Measurements from ENCODE around the gene SLC2A9.
A peak's percentile ranks its signal among the peaks of the same experiment; 100 is the strongest.

The SLC2A9 gene

GRCh38 chr4:10008609-10009005, 12.7 kb downstream of the SLC2A9 start:
- H4K91ac ChIP-seq (ENCODE audit: low read depth, low read length), result no peak overlapping the region
- no peak overlapping the region for H4K8ac ChIP-seq (ENCODE audit: low read depth, low read length)
- H3K4me1 ChIP-seq (ENCODE audit: control insufficient read depth in 1 of 2, insufficient read depth in 2 of 2, low read length in 2 of 2), result peaks cover 9 to 12% of the 10 kb centered on the region in 2 experiments
- no peak overlapping the region for H3K23ac ChIP-seq (ENCODE audit: low read length)
- DNase-seq, result peak in 1 of 2 donors; percentile 54
- peaks cover 2% of the 10 kb centered on the region for H3K79me1 ChIP-seq (ENCODE audit: low read length)
- H3K18ac ChIP-seq (ENCODE audit: low read length), result no peak overlapping the region
- no peak overlapping the region for H3K27ac ChIP-seq (ENCODE audit: low read depth, low read length)
- H2AFZ ChIP-seq (ENCODE audit: insufficient read depth, low read length, poor library complexity), result no peak overlapping the region
- H3K36me3 ChIP-seq (ENCODE audit: control insufficient read depth in 1 of 2, insufficient read depth in 2 of 2, low read length in 2 of 2), result no peaks in the 10 kb centered on the region
- no peaks in the 10 kb centered on the region for H3K27me3 ChIP-seq (ENCODE audit: insufficient read depth, low read length)
- no peak overlapping the region for H3K14ac ChIP-seq (ENCODE audit: low read length)
- no peak overlapping the region for H2BK5ac ChIP-seq (ENCODE audit: low read depth, low read length, poor library complexity)
- no peaks in the 10 kb centered on the region for H3K79me2 ChIP-seq (ENCODE audit: control insufficient read depth, insufficient read depth, low read length, poor library complexity)
- no CpG with 5 or more reads among the region's 3 CpGs for WGBS (ENCODE audit: extremely low coverage, insufficient coverage, insufficient read length)
- H2BK120ac ChIP-seq (ENCODE audit: insufficient read depth, low read length, poor library complexity), result no peak overlapping the region
- H3K4ac ChIP-seq (ENCODE audit: low read depth, low read length), result no peak overlapping the region
- H3K4me3 ChIP-seq (ENCODE audit: low read depth, low read length), result no peak overlapping the region
- H3K4me2 ChIP-seq (ENCODE audit: low read length), result no peak overlapping the region
- peaks cover 1% of the 10 kb centered on the region for H3K9me3 ChIP-seq (ENCODE audit: insufficient read depth, low read depth, low read length)
- H2AK5ac ChIP-seq (ENCODE audit: low read length), result no peak overlapping the region
- no peak overlapping the region for H4K12ac ChIP-seq (ENCODE audit: low read depth, low read length)
- H2BK12ac ChIP-seq (ENCODE audit: low read length), result no peak overlapping the region
- no peak overlapping the region for H3K9ac ChIP-seq (ENCODE audit: low read length)

DNA sequence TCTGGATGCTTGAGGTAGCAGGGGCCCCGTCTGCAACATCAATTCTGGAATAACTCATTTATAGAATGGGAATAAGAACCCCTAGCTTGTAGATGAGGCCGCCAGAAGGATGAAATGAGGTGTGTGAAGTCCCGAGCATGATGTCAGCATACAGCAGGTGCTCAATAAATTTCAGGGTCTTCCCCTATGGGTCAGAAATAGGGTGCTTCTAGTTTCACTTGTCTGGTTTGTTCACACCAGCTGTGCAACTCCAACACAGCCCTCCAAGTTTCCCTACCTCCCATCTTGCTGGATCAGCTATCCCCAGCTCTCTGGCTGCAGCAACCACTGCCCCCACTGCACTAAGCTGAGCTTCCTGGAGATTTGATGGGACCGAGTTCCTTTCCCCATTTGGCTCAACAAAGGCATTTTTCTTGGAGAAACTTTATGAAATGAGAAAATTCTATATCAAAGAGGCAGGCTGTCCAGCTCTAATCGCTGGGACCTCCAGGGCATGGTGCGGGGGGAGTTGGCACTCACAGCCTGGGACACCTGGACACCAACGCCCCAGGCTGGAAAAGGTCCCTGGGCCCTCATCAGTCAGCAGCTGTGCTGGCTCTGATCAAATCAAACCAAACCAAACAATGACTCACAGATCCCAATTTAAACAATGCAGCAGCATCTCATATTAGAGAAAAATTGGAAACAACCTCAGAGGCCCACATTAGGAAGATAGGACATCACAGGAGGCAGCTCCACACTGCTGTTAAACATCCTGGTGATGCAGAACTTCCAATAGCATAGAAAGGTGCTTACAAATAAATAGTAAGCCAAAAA, 13.3 kb downstream of the SLC2A9 start:
- Histone ChIP-seq H2AFZ (ENCODE audit: insufficient read depth, low read length, poor library complexity) (no peak overlapping the region), H2BK12ac (ENCODE audit: low read length) (no peak overlapping the region), H3K79me1 (ENCODE audit: low read length) (peaks cover 2% of the 10 kb centered on the region), H3K4me2 (ENCODE audit: low read length) (no peak overlapping the region), H3K79me2 (ENCODE audit: control insufficient read depth, insufficient read depth, low read length, poor library complexity) (no peaks in the 10 kb centered on the region), H3K4me3 (ENCODE audit: low read depth, low read length) (no peak overlapping the region), H4K12ac (ENCODE audit: low read depth, low read length) (no peak overlapping the region), H3K36me3 (ENCODE audit: control insufficient read depth in 1 of 2, insufficient read depth in 2 of 2, low read length in 2 of 2) (no peaks in the 10 kb centered on the region), H3K14ac (ENCODE audit: low read length) (no peak overlapping the region), H3K18ac (ENCODE audit: low read length) (no peak overlapping the region), H3K27ac (ENCODE audit: low read depth, low read length) (peak overlapping the region; percentile 26), H3K4ac (ENCODE audit: low read depth, low read length) (no peak overlapping the region), H3K23ac (ENCODE audit: low read length) (no peak overlapping the region), H2BK120ac (ENCODE audit: insufficient read depth, low read length, poor library complexity) (no peak overlapping the region), H3K9me3 (ENCODE audit: insufficient read depth, low read depth, low read length) (peaks cover 1% of the 10 kb centered on the region), H2BK5ac (ENCODE audit: low read depth, low read length, poor library complexity) (no peak overlapping the region), H4K91ac (ENCODE audit: low read depth, low read length) (no peak overlapping the region), H3K27me3 (ENCODE audit: insufficient read depth, low read length) (no peaks in the 10 kb centered on the region), H4K8ac (ENCODE audit: low read depth, low read length) (no peak overlapping the region), H2AK5ac (ENCODE audit: low read length) (no peak overlapping the region), H3K4me1 (ENCODE audit: control insufficient read depth in 1 of 2, insufficient read depth in 2 of 2, low read length in 2 of 2) (peaks cover 9 to 12% of the 10 kb centered on the region in 2 experiments), H3K9ac (ENCODE audit: low read length) (no peak overlapping the region)
- no CpG with 5 or more reads among the region's 7 CpGs for WGBS (ENCODE audit: extremely low coverage, insufficient coverage, insufficient read length)
- peak; percentile 61 to 86 for DNase-seq

DNA sequence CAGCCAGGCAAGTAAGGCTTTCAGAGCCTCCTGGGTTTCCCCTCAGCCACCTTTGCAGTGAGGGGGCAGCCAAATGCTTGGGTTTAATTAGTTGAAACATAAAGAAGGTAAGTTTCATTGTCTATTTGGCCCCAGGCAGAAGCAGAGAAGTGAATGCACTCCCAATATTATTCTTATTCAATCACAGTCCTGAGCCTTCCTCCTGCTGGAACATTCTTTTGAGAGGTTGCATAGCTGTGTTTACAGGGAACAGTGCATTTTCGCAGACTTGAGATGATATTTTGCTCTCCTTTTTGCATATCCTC, 13.9 kb downstream of the SLC2A9 start:
- H3K18ac ChIP-seq (ENCODE audit: low read length), result no peak overlapping the region
- H3K79me1 ChIP-seq (ENCODE audit: low read length), result peaks cover 2% of the 10 kb centered on the region
- no CpG with 5 or more reads among the region's 1 CpG for whole genome bisulfite sequencing (ENCODE audit: extremely low coverage, insufficient coverage, insufficient read length)
- no peak overlapping the region for H3K9ac ChIP-seq (ENCODE audit: low read length)
- no peak overlapping the region for H2AFZ ChIP-seq (ENCODE audit: insufficient read depth, low read length, poor library complexity)
- no peak overlapping the region for H4K12ac ChIP-seq (ENCODE audit: low read depth, low read length)
- no peaks in the 10 kb centered on the region for H3K36me3 ChIP-seq (ENCODE audit: control insufficient read depth in 1 of 2, insufficient read depth in 2 of 2, low read length in 2 of 2)
- no peak overlapping the region for H3K4ac ChIP-seq (ENCODE audit: low read depth, low read length)
- peaks cover 9 to 12% of the 10 kb centered on the region in 2 experiments for H3K4me1 ChIP-seq (ENCODE audit: control insufficient read depth in 1 of 2, insufficient read depth in 2 of 2, low read length in 2 of 2)
- H3K79me2 ChIP-seq (ENCODE audit: control insufficient read depth, insufficient read depth, low read length, poor library complexity), result no peaks in the 10 kb centered on the region
- H3K9me3 ChIP-seq (ENCODE audit: insufficient read depth, low read depth, low read length), result peaks cover 1% of the 10 kb centered on the region
- no peak overlapping the region for H4K8ac ChIP-seq (ENCODE audit: low read depth, low read length)
- H2BK120ac ChIP-seq (ENCODE audit: insufficient read depth, low read length, poor library complexity), result no peak overlapping the region
- H3K27ac ChIP-seq (ENCODE audit: low read depth, low read length), result peak overlapping the region; percentile 26
- no peak overlapping the region for H3K4me3 ChIP-seq (ENCODE audit: low read depth, low read length)
- H2BK12ac ChIP-seq (ENCODE audit: low read length), result no peak overlapping the region
- H3K14ac ChIP-seq (ENCODE audit: low read length), result no peak overlapping the region
- DNase-seq, result peak in 1 of 2 donors; percentile 10
- H3K27me3 ChIP-seq (ENCODE audit: insufficient read depth, low read length), result no peaks in the 10 kb centered on the region
- H3K23ac ChIP-seq (ENCODE audit: low read length), result no peak overlapping the region
- no peak overlapping the region for H4K91ac ChIP-seq (ENCODE audit: low read depth, low read length)
- H3K4me2 ChIP-seq (ENCODE audit: low read length), result no peak overlapping the region
- H2AK5ac ChIP-seq (ENCODE audit: low read length), result no peak overlapping the region
- no peak overlapping the region for H2BK5ac ChIP-seq (ENCODE audit: low read depth, low read length, poor library complexity)

DNA sequence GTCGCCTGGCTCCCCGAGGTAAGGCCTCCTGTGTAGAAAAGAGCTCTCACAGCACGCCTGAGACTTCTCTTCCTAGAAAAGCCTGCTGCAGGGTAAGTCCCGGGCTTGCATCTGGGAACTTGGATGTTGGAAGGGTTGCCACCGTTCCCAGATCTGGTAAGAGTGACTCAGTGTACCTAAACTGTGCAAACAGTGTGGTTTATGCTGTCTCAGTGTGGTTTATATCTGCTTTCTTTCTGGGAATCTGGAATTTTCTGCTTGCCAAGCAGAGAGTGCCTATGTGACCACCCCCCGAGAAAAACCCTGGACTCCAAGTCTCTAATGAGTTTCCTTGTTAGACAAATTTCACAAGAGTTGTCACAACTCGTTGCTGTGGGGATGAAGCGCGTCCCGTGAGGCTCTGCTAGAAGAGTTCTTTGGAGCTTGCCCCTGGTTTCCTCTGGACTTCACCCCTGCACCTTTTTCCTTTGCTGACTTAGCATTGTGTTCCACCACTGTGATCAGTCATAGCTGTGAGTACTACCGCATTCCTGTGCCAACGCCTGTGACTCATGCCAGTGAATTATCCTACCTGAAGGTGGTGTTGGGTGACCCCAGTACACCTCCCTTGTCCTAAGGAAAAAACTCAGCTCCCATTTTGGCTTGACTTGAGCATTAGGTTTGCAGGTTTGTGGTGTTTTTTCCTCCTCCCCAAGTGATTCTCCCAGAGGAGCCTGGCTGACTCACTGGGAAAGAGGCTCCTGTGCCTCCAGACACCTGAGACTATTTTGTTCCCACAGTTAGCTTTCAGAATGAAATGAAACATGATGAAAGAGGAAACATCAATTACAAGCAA, 14.5 kb downstream of the SLC2A9 start:
- H3K9ac ChIP-seq (ENCODE audit: low read length), result no peak overlapping the region
- no peak overlapping the region for H3K4me2 ChIP-seq (ENCODE audit: low read length)
- H3K4ac ChIP-seq (ENCODE audit: low read depth, low read length), result no peak overlapping the region
- peak overlapping the region; percentile 13 for H4K8ac ChIP-seq (ENCODE audit: low read depth, low read length)
- no peak overlapping the region for H4K91ac ChIP-seq (ENCODE audit: low read depth, low read length)
- H2AFZ ChIP-seq (ENCODE audit: insufficient read depth, low read length, poor library complexity), result no peak overlapping the region
- no peaks in the 10 kb centered on the region for H3K27me3 ChIP-seq (ENCODE audit: insufficient read depth, low read length)
- no peaks in the 10 kb centered on the region for H3K36me3 ChIP-seq (ENCODE audit: control insufficient read depth in 1 of 2, insufficient read depth in 2 of 2, low read length in 2 of 2)
- H2BK12ac ChIP-seq (ENCODE audit: low read length), result no peak overlapping the region
- H2BK120ac ChIP-seq (ENCODE audit: insufficient read depth, low read length, poor library complexity), result no peak overlapping the region
- H4K12ac ChIP-seq (ENCODE audit: low read depth, low read length), result no peak overlapping the region
- no peak overlapping the region for H3K14ac ChIP-seq (ENCODE audit: low read length)
- H3K4me1 ChIP-seq (ENCODE audit: control insufficient read depth in 1 of 2, insufficient read depth in 2 of 2, low read length in 2 of 2), result peaks cover 9 to 12% of the 10 kb centered on the region in 2 experiments
- peaks cover 3% of the 10 kb centered on the region for H3K79me1 ChIP-seq (ENCODE audit: low read length)
- H3K79me2 ChIP-seq (ENCODE audit: control insufficient read depth, insufficient read depth, low read length, poor library complexity), result no peaks in the 10 kb centered on the region
- H3K23ac ChIP-seq (ENCODE audit: low read length), result no peak overlapping the region
- DNase-seq, result peak; percentile 15 to 38
- H3K4me3 ChIP-seq (ENCODE audit: low read depth, low read length), result no peak overlapping the region
- no CpG with 5 or more reads among the region's 12 CpGs for WGBS (ENCODE audit: extremely low coverage, insufficient coverage, insufficient read length)
- peaks cover 1% of the 10 kb centered on the region for H3K9me3 ChIP-seq (ENCODE audit: insufficient read depth, low read depth, low read length)
- peak overlapping the region; percentile 21 for H3K18ac ChIP-seq (ENCODE audit: low read length)
- peak overlapping the region; percentile 24 for H3K27ac ChIP-seq (ENCODE audit: low read depth, low read length)
- no peak overlapping the region for H2BK5ac ChIP-seq (ENCODE audit: low read depth, low read length, poor library complexity)
- peak overlapping the region; percentile 38 for H2AK5ac ChIP-seq (ENCODE audit: low read length)
